Esophagus muscularis mucosa (tissue), 4 donors: ENCODE measurements around the gene NUP210. TPM values are rescaled to one million over a fixed set of nuclear protein-coding genes. Genes with fewer than 3 reads are reported as not detected.

ENCODE experiments used
- DNase-seq: peaks from one replicate; pipeline ENCODE4 v3.0.0-alpha.2; 2017; ENCODE audit errors: extremely low spot score
- H3K27ac ChIP-seq, 4 donors: fragments of 200-600 bp; sonication (generic); replicated peaks in 1 of 4; 1 replicate in 3 of 4; 2 replicates in 1 of 4; pipeline ENCODE4 v1.5.1; 2016 to 2019; ENCODE audit warnings: mild to moderate bottlenecking in 1 of 4
- H3K27me3 ChIP-seq, 4 donors: fragments of 200-600 bp; sonication (generic); one replicate each; pipeline versions ENCODE4 v1.5.1 to v1.6.0; 2016 to 2019
- H3K36me3 ChIP-seq, 4 donors: fragments of 200-600 bp; sonication (generic); one replicate each; pipeline ENCODE4 v1.5.1; 2016 to 2019
- H3K4me1 ChIP-seq, 4 donors: fragments of 200-600 bp; sonication (generic); one replicate each; pipeline ENCODE4 v1.5.1; 2016 to 2019
- H3K4me3 ChIP-seq, 4 donors: fragments of 200-600 bp; sonication (generic); 1 replicate in 2 of 4; 2 replicates in 2 of 4; pipeline ENCODE4 v1.5.1; 2016 to 2019; ENCODE audit warnings: mild to moderate bottlenecking in 4 of 4, moderate library complexity in 1 of 4
- H3K9me3 ChIP-seq, 4 donors: fragments of 200-600 bp; sonication (generic); 1 replicate in 3 of 4; 2 replicates in 1 of 4; pipeline ENCODE4 v1.5.1; 2016 to 2019
- EP300 ChIP-seq: sonication (generic); formaldehyde crosslinking; IDR thresholded peaks from one replicate; pipeline ENCODE4 v1.6.1; 2017; ENCODE audit warnings: antibody characterized with exemption
- POLR2A ChIP-seq: fragments of 450-650 bp; IDR thresholded peaks from one replicate; pipeline ENCODE4 v1.6.1; 2017; ENCODE audit warnings: antibody characterized with exemption, moderate library complexity, mild to moderate bottlenecking, low read depth
- POLR2AphosphoS5 ChIP-seq, 2 donors: sonication (generic); formaldehyde crosslinking; IDR thresholded peaks; one replicate each; pipeline ENCODE4 v1.6.1; 2017; ENCODE audit warnings: antibody characterized with exemption in 2 of 2
- WGBS: methylation state at CpG from one replicate; pipeline ENCODE4 v1.1.5; 2018; 5-methylcytosine and 5-hydroxymethylcytosine counted together
- intact Hi-C: fragments of 100-400 bp; cut with DNase I; formaldehyde crosslinking; loops from one replicate; pipeline ENCODE4 v1.15.1; 2023
- total RNA-seq, 4 donors: library from RNA; depleted of rRNA; stranded (reverse); fragments of >200 nt; gene quantifications; one replicate each; pipeline versions ENCODE4 v1.1.0 to v1.2.1, GENCODE V29; 2016
- TF ChIP-seq, protein P1 (sequence below), 3 experiments: fragments of 200-600 bp in 2 of 3; fragments of 450-650 bp in 1 of 3; sonication (generic) in 2 of 3; IDR thresholded peaks; one replicate each; pipeline ENCODE4 v1.5.1; 2017 to 2019; ENCODE audit warnings: antibody characterized with exemption in 3 of 3, mild to moderate bottlenecking in 2 of 3, moderate library complexity in 1 of 3

The NUP210 gene
- total RNA-seq, 4 donors from 2014 or later = 2.5 to 5.2 (median 4.2) TPM

GRCh38 chr3:13319564-13320220 lies 100.4 kb downstream of the NUP210 start:
- Histone ChIP-seq H3K27ac (no peak overlapping the region), H3K9me3 (no peaks in the 10 kb centered on the region), H3K27me3 (no peaks in the 10 kb centered on the region), H3K36me3 (peaks cover 0 to 91% (median 37%) of the 10 kb centered on the region in 4 donors), H3K4me3 (no peak overlapping the region), H3K4me1 (no peaks in the 10 kb centered on the region)
- intact Hi-C loops = no loop called here
- TF ChIP-seq, protein P1, sequence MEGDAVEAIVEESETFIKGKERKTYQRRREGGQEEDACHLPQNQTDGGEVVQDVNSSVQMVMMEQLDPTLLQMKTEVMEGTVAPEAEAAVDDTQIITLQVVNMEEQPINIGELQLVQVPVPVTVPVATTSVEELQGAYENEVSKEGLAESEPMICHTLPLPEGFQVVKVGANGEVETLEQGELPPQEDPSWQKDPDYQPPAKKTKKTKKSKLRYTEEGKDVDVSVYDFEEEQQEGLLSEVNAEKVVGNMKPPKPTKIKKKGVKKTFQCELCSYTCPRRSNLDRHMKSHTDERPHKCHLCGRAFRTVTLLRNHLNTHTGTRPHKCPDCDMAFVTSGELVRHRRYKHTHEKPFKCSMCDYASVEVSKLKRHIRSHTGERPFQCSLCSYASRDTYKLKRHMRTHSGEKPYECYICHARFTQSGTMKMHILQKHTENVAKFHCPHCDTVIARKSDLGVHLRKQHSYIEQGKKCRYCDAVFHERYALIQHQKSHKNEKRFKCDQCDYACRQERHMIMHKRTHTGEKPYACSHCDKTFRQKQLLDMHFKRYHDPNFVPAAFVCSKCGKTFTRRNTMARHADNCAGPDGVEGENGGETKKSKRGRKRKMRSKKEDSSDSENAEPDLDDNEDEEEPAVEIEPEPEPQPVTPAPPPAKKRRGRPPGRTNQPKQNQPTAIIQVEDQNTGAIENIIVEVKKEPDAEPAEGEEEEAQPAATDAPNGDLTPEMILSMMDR (IDR thresholded peaks at IDR 0.05) = no peak
- TF ChIP-seq EP300 (no peak), POLR2A (no peak)
- no peak for DNase-seq
- 97% methylated on average over 17 of the region's 22 CpGs for WGBS

DNA sequence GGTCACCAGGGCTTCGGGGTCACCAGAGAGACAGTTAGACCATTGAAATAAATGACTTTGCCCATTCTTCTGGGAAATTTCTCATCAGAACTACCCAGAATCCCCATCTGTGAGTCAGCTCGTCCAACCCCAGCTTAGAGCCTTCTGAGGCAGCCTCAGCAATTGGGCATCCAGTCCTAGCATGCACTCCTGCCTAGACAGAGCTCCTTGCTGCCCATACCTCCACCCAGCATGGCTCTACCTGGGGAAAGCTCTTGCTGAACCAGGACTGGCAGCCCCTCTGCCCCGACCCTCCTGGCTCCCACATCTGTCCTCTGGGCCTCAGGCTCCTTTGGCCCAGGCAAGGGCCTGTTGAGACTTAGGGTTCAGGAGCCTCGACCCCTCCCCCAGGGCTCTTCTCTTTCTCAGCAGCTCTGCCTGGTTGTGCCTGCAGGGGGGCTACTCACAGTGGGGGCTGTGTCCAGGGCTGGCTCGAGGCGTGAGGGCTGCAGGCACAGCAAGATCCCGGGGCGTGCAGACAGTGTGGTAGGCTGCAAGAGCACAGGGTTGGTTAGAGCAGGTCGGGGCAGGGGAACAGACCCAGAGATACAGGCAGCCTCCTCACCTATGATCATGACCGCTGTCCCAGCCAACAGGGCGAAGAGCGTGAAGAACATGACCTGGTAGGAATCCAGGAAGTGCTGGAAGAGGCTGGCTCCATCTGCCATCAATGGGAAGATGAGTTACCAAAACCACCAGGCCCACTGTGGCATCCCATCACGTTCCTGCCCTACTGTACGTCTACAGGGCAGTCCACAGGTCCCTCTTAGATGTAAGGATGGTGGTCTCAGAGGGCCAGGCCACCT lies 101.3 kb downstream of the NUP210 start:
- no peak for TF ChIP-seq POLR2A
- TF ChIP-seq POLR2AphosphoS5 (IDR thresholded peaks at IDR 0.05) = no peak
- TF ChIP-seq EP300 = no peak
- TF ChIP-seq, protein P1 (IDR thresholded peaks at IDR 0.05) = no peak
- Histone ChIP-seq H3K27ac (no peak overlapping the region), H3K36me3 (peaks cover 0 to 93% (median 37%) of the 10 kb centered on the region in 4 donors), H3K4me1 (no peaks in the 10 kb centered on the region), H3K9me3 (no peaks in the 10 kb centered on the region), H3K4me3 (no peak overlapping the region), H3K27me3 (no peaks in the 10 kb centered on the region)
- no peak for DNase-seq
- intact Hi-C loops = no loop called here
- 85% methylated on average over 14 of the region's 14 CpGs for WGBS

DNA sequence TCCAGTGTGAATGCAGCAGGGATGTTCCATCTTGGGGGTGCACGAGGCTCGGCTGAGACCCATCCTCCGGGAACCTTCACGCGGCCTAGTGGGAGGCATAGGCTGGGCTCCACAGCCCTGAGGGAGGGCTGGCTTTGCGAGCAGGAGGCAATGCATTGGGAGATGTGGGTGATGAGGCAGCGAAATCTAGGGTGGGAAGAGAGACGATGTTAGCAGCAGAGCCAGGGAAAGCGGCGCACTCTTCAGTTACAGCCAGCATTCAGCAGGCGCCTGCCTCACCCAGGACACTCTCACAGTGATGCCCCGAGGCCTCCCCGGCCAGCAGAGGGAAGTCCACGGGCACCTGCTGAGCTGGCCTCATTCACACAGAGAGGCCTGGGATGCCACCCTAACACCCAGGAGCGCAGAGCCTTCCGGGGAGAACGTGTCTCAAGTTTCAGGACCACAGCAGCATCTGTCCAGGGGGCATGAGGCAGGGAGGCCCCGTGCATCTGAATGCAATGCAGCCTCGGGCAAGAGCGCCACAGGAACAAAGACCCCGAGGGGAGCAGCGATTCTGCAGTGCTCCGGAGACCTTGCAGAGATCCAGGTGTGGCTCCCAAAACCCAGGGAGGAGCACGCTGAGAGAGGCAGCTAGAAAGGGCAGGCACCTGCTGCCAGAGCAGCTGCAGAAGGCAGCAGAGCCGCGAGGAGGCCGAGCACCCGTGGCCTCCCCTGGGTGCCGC lies 102.4 kb downstream of the NUP210 start:
- no peak overlapping the region for H3K4me3 ChIP-seq
- intact Hi-C loops = no loop called here
- H3K36me3 ChIP-seq = peaks cover 0 to 84% (median 32%) of the 10 kb centered on the region in 4 donors
- H3K27me3 ChIP-seq = no peaks in the 10 kb centered on the region
- TF ChIP-seq EP300 (no peak), POLR2AphosphoS5 (IDR thresholded peaks at IDR 0.05) (no peak), POLR2A (no peak)
- TF ChIP-seq, protein P1 (IDR thresholded peaks at IDR 0.05) = no peak
- H3K4me1 ChIP-seq = no peaks in the 10 kb centered on the region
- no peaks in the 10 kb centered on the region for H3K9me3 ChIP-seq
- no peak for DNase-seq
- H3K27ac ChIP-seq = no peak overlapping the region
- 89% methylated on average over 24 of the region's 29 CpGs for WGBS

DNA sequence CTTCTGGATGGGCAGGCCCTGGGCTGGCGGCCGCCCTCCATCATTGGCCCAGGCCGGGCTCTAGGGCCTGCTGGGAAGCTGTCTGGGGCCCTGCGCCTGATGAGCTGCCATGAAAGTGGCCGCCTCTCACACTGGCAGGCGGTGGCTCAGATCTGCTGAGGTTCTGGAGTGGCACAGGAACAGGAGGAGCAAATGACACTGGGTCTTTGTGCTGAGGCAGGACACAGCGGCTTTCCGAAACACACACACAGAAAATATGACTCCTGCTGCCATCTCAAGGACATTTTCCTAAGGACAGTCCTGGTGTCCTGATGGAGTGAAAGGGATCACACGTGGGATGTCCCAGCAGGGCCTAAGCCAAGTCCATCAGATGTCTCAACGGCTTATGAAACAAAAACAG lies 103.5 kb downstream of the NUP210 start:
- H3K27me3 ChIP-seq = no peaks in the 10 kb centered on the region
- H3K36me3 ChIP-seq = peaks cover 0 to 72% (median 28%) of the 10 kb centered on the region in 4 donors
- DNase-seq = no peak
- intact Hi-C loops = no loop called here
- no peaks in the 10 kb centered on the region for H3K9me3 ChIP-seq
- TF ChIP-seq, protein P1 (IDR thresholded peaks at IDR 0.05) = no peak
- TF ChIP-seq POLR2AphosphoS5 (IDR thresholded peaks at IDR 0.05) = no peak
- no peak for TF ChIP-seq EP300
- no peak for TF ChIP-seq POLR2A
- H3K27ac ChIP-seq = no peak overlapping the region
- no peak overlapping the region for H3K4me3 ChIP-seq
- WGBS = 83% methylated on average over 4 of the region's 10 CpGs
- no peaks in the 10 kb centered on the region for H3K4me1 ChIP-seq
